Left ventricle myocardium inferior (tissue), 1 donor: ENCODE results near the gene AGAP1. TPM values are rescaled to one million over a fixed set of nuclear protein-coding genes. Genes with fewer than 3 reads are reported as not detected.

Experiments used
- DNase-seq: peaks from one replicate; pipeline ENCODE4 v3.0.0-alpha.2; 2020
- H3K27ac ChIP-seq: fragments of 200-600 bp; replicated peaks from 2 replicates; pipeline ENCODE4 v1.8.0; 2021
- H3K27me3 ChIP-seq: fragments of 200-600 bp; 2 replicates; pipeline ENCODE4 v1.8.0; 2021; ENCODE audit warnings: low read depth
- H3K36me3 ChIP-seq: fragments of 200-600 bp; 2 replicates; pipeline ENCODE4 v1.8.0; 2021
- H3K4me1 ChIP-seq: fragments of 200-600 bp; 2 replicates; pipeline ENCODE4 v1.8.0; 2021
- H3K4me3 ChIP-seq: fragments of 200-600 bp; 2 replicates; pipeline ENCODE4 v1.8.0; 2021; ENCODE audit warnings: mild to moderate bottlenecking, moderate library complexity
- H3K9me3 ChIP-seq: fragments of 200-600 bp; replicated peaks from 2 replicates; pipeline ENCODE4 v1.8.0; 2021
- CTCF ChIP-seq: fragments of 200-600 bp; IDR thresholded peaks from 2 replicates; pipeline ENCODE4 v1.8.0; 2021; ENCODE audit warnings: antibody characterized with exemption, mild to moderate bottlenecking, borderline replicate concordance
- intact Hi-C: fragments of 100-400 bp; cut with micrococcal nuclease; formaldehyde crosslinking; loops from one replicate; pipeline ENCODE4 v1.11.0; 2022
- total RNA-seq: library from RNA; stranded (reverse); fragmentation: NEBNext Ultra II Directional; extraction: Animal tissue kit (Norgen Biotek cat#: 25700); gene quantifications from one replicate; pipeline ENCODE4 v1.2.1, GENCODE V29; 2021
- donor health status: DM: no; HTN: yes; CAD: no; lungs with severe emphysema.

The AGAP1 gene
- total RNA-seq, 1 donor from 2014 or later, result 18.1 TPM

- no peak for DNase-seq
- H3K4me3 ChIP-seq, result no peak overlapping the region
- TF ChIP-seq CTCF, result no peak
- H3K4me1 ChIP-seq, result peaks cover 4% of the 10 kb centered on the region
- no peaks in the 10 kb centered on the region for H3K36me3 ChIP-seq
- H3K27ac ChIP-seq, result no peak overlapping the region
- peaks cover 2% of the 10 kb centered on the region for H3K9me3 ChIP-seq
- no peaks in the 10 kb centered on the region for H3K27me3 ChIP-seq
- intact Hi-C loops, result no loop called here
Observed at GRCh38 chr2:236010920-236011685, 517.3 kb downstream of the AGAP1 start.

GRCh38 chr2:236012155-236012554 lies 518.3 kb downstream of the AGAP1 start:
- no peaks in the 10 kb centered on the region for H3K36me3 ChIP-seq
- no peak for TF ChIP-seq CTCF
- no peaks in the 10 kb centered on the region for H3K27me3 ChIP-seq
- H3K4me3 ChIP-seq, result no peak overlapping the region
- no peaks in the 10 kb centered on the region for H3K9me3 ChIP-seq
- H3K4me1 ChIP-seq, result peaks cover 4% of the 10 kb centered on the region
- intact Hi-C loops, result no loop called here
- no peak for DNase-seq
- no peak overlapping the region for H3K27ac ChIP-seq

- Histone ChIP-seq H3K9me3 (no peaks in the 10 kb centered on the region), H3K4me3 (no peak overlapping the region), H3K27ac (no peak overlapping the region), H3K36me3 (no peaks in the 10 kb centered on the region), H3K27me3 (no peaks in the 10 kb centered on the region), H3K4me1 (peaks cover 4% of the 10 kb centered on the region)
- DNase-seq, result no peak
- intact Hi-C loops, result no loop called here
- TF ChIP-seq CTCF, result no peak
Observed at GRCh38 chr2:236014408-236015131, 520.7 kb downstream of the AGAP1 start.

GRCh38 chr2:236015171-236015570 lies 521.3 kb downstream of the AGAP1 start:
- H3K9me3 ChIP-seq, result no peaks in the 10 kb centered on the region
- no peak overlapping the region for H3K4me3 ChIP-seq
- no peaks in the 10 kb centered on the region for H3K4me1 ChIP-seq
- no peak for TF ChIP-seq CTCF
- H3K27me3 ChIP-seq, result no peaks in the 10 kb centered on the region
- H3K36me3 ChIP-seq, result no peaks in the 10 kb centered on the region
- intact Hi-C loops, result no loop called here
- H3K27ac ChIP-seq, result no peak overlapping the region
- DNase-seq, result no peak

- no peaks in the 10 kb centered on the region for H3K36me3 ChIP-seq
- H3K9me3 ChIP-seq, result no peaks in the 10 kb centered on the region
- intact Hi-C loops, result no loop called here
Observed at GRCh38 chr2:236016496-236016895, 522.7 kb downstream of the AGAP1 start.

More at GRCh38 chr2:236016496-236016895, 522.7 kb downstream of the AGAP1 start:
- Histone ChIP-seq H3K27me3 (no peaks in the 10 kb centered on the region), H3K4me1 (peaks cover 3% of the 10 kb centered on the region), H3K4me3 (no peak overlapping the region), H3K27ac (no peak overlapping the region)
- TF ChIP-seq CTCF, result no peak
- DNase-seq, result no peak
